Activated CD4-positive, alpha-beta T cell treated with anti-CD3 and anti-CD28 coated beads for 24 hours (primary cell): ENCODE measurements around the gene CPB1.

Experiments
- DNase-seq, 2 donors: peaks; one replicate each; pipeline ENCODE4 v3.0.0-alpha.2; 2020; ENCODE audit warnings: low read depth in 2 of 2

CPB1 gene

DNA sequence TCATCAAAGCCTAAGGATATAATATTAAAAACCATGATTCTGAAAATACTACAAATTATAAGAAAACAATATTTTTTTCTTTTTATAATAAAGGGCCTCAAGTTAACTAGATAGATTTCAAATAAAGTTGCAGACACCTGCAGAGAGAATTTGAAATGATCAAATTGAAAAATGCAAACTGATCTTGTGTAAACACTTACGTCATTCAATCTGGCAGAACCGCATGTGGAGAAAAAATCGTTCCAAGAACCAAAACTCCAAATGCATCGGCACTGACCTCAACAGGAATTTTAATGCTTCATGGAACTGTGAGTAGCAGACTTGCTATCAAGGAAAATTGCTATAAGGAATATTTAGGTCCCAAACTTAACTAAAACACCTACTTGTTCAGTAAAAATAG, 54.7 kb downstream of the CPB1 start:
- no peak for DNase-seq

DNA sequence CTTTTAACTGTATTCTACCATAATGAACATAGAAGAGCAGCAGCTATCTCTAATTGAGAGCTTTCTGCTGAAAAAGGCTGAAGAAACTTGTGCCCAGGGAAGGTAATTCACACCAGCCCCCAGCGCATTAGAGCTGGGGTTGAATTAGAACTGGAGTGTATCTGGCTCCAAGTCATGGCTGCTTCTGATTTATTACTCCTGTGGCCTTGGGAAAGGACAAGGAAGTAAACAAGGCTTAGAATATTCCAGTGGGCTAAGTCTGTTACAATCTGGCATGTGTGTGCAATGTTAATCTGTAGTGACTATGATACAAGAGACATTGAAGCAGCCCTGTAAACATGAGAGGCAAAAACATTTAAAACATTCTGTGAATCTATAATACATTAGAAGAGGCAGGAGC, 55.6 kb downstream of the CPB1 start:
- DNase-seq = no peak

- DNase-seq = no peak
These were observed 56.6 kb downstream of the CPB1 start for GRCh38 chr3:148884261-148884660.

GRCh38 chr3:148889828-148890227, 62.2 kb downstream of the CPB1 start:
- DNase-seq = no peak

GRCh38 chr3:148896062-148896461, 68.5 kb downstream of the CPB1 start:
- DNase-seq = no peak

DNA sequence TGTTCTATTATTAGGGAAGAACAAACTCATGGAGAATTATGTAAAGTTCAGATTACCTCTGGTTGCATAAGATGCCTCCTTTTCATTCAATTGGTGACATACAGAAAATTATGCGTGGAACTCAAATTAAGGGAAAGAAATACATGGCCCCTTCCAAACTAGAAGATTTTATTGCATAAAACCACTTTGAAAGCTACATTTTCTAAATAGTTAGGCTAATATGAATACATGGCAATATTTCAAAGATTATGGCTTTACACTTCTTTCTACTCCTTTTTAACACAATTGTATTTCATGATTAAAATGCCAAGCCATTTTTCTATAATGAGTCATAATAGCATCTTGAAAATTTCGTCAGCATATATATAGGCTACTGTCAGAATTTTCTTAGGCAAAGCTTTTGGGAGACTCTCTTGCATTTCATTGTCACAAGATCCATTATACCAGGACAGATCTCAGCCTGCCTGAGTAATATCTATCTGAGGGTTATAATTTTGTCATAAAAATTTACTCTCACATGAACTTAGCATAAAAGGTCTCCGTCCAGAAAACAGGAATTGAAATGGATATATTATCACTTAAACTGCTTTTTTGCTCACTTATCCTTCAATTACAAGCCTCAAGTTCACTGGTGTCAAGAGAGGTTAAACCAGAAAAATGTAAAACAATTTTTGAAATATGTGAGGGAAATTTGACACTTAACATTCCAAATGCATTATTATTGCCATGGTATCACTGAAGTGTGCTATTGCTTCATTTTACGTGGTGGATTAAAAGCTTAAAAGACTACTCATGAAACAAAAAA, 74.6 kb downstream of the CPB1 start:
- no peak for DNase-seq

DNA sequence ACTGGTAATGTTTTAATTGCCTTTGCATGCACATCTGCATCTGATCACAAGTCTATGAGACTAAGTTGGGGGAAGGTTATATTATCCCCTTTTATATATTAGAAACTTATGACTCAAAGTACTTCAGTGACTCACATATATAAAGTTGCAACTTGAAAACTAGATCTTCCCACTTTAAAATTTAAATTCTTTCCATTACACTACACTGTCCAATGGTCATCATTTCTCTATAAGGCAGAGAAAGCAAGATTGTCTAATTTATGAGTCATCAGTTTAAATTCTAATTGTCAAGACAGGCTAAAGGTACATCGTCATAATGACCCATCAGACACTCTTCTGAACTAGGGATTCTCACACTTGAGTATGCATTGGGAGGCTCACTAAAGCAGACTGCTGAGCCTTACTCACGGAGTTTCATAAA, 75.4 kb downstream of the CPB1 start:
- DNase-seq = no peak

DNA sequence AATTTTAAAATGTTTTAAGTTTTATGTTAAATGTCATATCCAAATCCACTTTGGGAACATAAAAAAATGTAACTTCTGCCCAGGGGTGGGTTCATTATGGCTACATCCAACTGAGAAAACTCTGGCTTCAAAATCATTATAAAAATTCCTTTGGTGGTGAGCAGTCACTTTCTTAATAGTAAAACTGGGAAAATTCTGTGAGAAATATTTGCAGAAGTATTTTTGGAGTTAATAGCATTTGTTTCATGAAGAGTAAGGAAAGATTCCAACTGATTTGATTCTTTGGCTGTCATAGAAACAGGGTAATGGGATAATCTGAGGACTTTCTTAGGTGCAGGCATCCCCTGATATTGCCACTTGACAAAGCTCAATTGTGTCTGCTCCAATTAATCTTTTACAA, 76.3 kb downstream of the CPB1 start:
- DNase-seq = no peak

DNA sequence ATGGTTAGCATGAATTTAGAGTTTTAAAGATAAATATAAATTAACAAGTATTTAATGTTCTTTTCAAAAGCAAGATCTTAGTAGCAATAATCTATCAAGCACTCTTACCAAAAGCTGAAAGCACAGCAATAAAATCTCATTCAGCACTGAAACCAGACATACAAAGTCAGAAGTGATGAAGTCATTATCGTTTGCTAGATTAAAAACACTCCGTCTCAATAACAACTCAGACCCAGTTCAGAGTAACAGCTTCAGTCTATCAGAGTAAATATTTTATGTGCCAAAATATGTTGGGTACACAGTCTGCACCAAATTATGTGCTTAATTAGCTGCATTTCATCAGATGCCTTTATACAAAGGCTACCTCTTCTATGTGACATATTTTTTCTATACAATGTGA, 79.1 kb downstream of the CPB1 start:
- DNase-seq = no peak
